GM12864 (cell line): ENCODE results near the gene HOXB4.

Experiments used
- DNase-seq: peaks from one replicate; pipeline ENCODE4 v3.0.0-alpha.2; 2011; ENCODE audit warnings: low read depth
- H3K4me3 ChIP-seq: 2 replicates; pipeline ENCODE4 v1.5.1; 2011; ENCODE audit warnings: mild to moderate bottlenecking, low read depth, low read length, control low read depth
- CTCF ChIP-seq: IDR thresholded peaks from 2 replicates; pipeline ENCODE4 v1.5.1; 2011; ENCODE audit warnings: low read depth, mild to moderate bottlenecking, moderate library complexity, low read length, control low read depth, inconsistent platforms; ENCODE audit errors: missing control alignments

HOXB4 gene

GRCh38 chr17:48612854-48613691 lies 34.9 kb upstream of the HOXB4 start:
- H3K4me3 ChIP-seq = peak overlapping the region; percentile 34
- DNase-seq = no peak
- peak; percentile 29 for TF ChIP-seq CTCF

GRCh38 chr17:48612456-48612853 lies 34.3 kb upstream of the HOXB4 start:
- TF ChIP-seq CTCF = no peak
- DNase-seq = no peak
- peak overlapping the region; percentile 34 for H3K4me3 ChIP-seq

- no peak for DNase-seq
- peak overlapping the region; percentile 60 for H3K4me3 ChIP-seq
- TF ChIP-seq CTCF = no peak
Measured at GRCh38 chr17:48611681-48612455, 33.7 kb upstream of the HOXB4 start.

GRCh38 chr17:48611213-48611612 lies 33.1 kb upstream of the HOXB4 start:
- H3K4me3 ChIP-seq = peak overlapping the region; percentile 60
- no peak for TF ChIP-seq CTCF
- no peak for DNase-seq

GRCh38 chr17:48610282-48611211 lies 32.4 kb upstream of the HOXB4 start, which contains the start of gene HOXB7:
TSS of gene HOXB7 (minus strand) at chr17:48611017. CDS start at chr17:48610918, 99 bp downstream.
- peak within 1 kb of the TSS; percentile 60 for H3K4me3 ChIP-seq
- DNase-seq = no peak
- TF ChIP-seq CTCF = no peak

GRCh38 chr17:48609759-48610281 lies 31.7 kb upstream of the HOXB4 start:
- DNase-seq = no peak
- no peak for TF ChIP-seq CTCF
- H3K4me3 ChIP-seq = peak overlapping the region; percentile 60
